Jurkat, Clone E6-1 (cell line): ENCODE data around the gene ACTN3. TPM values are rescaled to one million over a fixed set of nuclear protein-coding genes. Genes with fewer than 3 reads are reported as not detected.
"Not testable (repeated sequence)": the region's sequence is repeated elsewhere in the genome, so short reads cannot be mapped to it uniquely, and the experiment has no call there.

Experiments used
- DNase-seq: peaks from one replicate; pipeline ENCODE4 v3.0.0-alpha.2; 2011; ENCODE audit warnings: low read depth, low spot score
- H3K4me3 ChIP-seq: 2 replicates; pipeline ENCODE4 v1.5.1; 2011; ENCODE audit warnings: mild to moderate bottlenecking, low read length, control low read depth, moderate library complexity
- polyA plus RNA-seq: library from polyadenylated mRNA; unstranded; fragments of >200 nt; gene quantifications from one replicate; pipeline ENCODE4 v1.2.1, GENCODE V29; 2012; ENCODE audit warnings: missing spikeins; ENCODE audit not compliant: insufficient read length, insufficient read depth

Gene ACTN3
- not detected for polyA plus RNA-seq

- peak within 1 kb of the TSS; percentile 73 for H3K4me3 ChIP-seq
- no peak for DNase-seq
Observed at GRCh38 chr11:66546368-66546965, at the start of gene ACTN3. Gene ACTN3, plus strand, starts transcription at chr11:66546903. Its CDS starts 35 bp downstream, at chr11:66546938.

- DNase-seq = no peak
Observed at GRCh38 chr11:66497206-66497605, 49.5 kb upstream of the ACTN3 start.

GRCh38 chr11:66498506-66498905 is 48.2 kb upstream of the ACTN3 start:
- no peak for DNase-seq
- no peak overlapping the region for H3K4me3 ChIP-seq

More at GRCh38 chr11:66497206-66497605, 49.5 kb upstream of the ACTN3 start:
- no peak overlapping the region for H3K4me3 ChIP-seq

DNA sequence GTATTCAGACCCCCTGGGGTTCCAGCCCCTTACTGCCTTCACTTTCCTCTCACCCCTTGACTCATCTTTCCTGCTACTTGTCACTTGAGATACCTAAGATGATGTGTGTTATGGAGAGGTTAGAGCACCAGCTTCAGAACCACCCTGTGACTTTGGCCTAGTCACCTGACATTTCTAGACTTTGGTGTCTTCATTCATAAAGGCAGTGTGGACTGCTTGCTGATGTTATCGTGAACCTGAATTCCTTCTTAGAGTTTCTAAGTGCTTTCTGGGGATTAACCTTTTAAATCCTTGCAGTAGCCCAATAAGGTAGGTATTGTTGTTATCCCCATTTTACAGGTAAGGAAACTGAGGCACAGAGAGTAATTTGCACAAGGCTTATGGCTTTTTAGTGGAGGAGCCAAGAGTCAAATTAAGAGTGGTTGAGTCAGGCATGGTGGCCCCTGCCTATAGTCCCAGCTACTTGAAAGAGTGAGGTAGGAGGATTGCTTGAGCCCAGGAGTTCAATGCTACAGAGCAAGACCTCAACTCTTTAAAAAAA is 41.4 kb upstream of the ACTN3 start:
- H3K4me3 ChIP-seq = no peak overlapping the region
- no peak for DNase-seq

DNA sequence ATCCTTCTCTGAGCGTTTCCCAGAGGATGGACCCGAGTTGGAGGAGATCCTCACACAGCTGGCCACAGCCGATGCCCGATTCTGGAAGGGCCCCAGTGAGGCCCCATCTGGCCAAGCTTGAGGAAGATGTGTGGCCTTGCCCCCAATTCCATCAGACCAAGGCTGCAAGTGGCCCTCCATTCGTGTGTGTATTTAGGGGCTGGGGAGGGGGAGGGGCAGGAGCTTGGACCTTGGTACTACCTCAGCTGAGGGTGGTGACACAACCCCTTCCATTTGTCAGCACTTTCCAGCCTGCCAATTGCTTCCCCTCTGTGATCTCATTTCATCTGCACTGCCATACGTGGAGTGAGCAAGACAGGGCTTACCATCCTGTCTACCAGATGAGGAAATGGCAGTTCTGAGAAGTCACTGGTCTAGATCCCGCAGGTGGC is 37.6 kb upstream of the ACTN3 start:
- DNase-seq = no peak

DNA sequence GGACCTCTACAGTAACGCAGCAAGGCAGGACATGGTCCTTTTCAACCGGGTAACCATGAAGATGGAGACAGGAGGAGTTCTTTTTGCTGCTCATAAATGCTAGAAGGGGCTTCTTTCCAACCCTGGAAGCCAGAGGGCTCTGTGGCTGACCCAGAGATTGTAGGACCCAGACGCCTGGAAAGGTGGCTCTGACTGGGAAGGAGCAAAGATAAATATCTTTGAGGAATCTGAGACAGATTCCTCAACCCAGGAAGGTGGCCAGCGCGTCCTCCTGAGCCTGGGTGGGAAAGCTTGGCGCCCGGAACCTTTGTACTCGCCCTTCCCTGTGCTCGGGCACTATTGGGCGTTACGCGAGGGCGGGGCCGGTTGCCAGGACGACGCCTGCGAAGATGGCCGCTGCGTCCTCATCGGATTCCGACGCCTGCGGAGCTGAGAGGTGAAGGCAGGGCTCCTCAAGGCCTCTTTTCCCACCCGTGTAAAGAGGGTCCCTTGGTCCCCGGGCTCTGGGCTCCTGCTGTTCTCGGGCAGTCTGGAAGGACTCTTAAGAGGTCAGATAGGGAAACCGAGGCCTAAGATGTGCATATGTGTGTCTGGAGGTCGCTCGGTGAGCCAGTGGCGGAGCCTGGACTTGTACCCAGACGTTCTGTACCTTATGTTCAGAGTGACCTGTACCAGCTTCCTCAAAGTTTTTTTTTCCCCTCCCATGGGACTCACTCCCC is 36.3 kb upstream of the ACTN3 start, which contains the start of gene BBS1:
Gene BBS1 (plus strand): TSS at position 365 of the 719 bp plus-strand sequence. CDS start 25 bp downstream, at position 390.
- H3K4me3 ChIP-seq = peak within 1 kb of the TSS; percentile 95
- peak; percentile 57 for DNase-seq

More for the DNA sequence above, 37.6 kb upstream of the ACTN3 start:
- H3K4me3 ChIP-seq = no peak overlapping the region

GRCh38 chr11:66510990-66511339 is 35.7 kb upstream of the ACTN3 start:
- H3K4me3 ChIP-seq = peak overlapping the region; percentile 95
- no peak for DNase-seq

GRCh38 chr11:66523611-66524010 is 23.1 kb upstream of the ACTN3 start:
- H3K4me3 ChIP-seq = no peak overlapping the region
- DNase-seq = no peak

- H3K4me3 ChIP-seq = no peak overlapping the region
- no peak for DNase-seq
Observed at GRCh38 chr11:66524304-66525040, 22.2 kb upstream of the ACTN3 start.

DNA sequence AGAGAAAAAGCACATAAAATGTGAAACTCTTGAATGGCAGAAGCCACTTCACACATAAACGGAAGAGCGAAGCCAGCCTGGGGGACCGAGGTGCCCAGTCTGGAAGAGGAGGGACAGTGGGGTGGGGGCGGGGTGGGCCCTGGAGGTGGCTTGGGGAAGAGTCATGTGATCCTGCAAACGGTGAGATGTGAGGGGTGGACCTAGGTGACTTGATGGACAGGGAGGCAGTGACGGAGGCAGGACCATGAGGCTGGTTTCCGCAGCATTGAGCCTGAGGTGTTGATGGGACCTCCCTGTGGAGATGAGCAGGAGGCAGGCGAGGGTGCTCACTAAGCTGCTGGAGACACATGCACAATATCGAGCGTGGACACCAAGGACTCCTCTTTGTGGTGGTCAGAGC is 17.6 kb upstream of the ACTN3 start:
- no peak overlapping the region for H3K4me3 ChIP-seq
- DNase-seq = no peak

DNA sequence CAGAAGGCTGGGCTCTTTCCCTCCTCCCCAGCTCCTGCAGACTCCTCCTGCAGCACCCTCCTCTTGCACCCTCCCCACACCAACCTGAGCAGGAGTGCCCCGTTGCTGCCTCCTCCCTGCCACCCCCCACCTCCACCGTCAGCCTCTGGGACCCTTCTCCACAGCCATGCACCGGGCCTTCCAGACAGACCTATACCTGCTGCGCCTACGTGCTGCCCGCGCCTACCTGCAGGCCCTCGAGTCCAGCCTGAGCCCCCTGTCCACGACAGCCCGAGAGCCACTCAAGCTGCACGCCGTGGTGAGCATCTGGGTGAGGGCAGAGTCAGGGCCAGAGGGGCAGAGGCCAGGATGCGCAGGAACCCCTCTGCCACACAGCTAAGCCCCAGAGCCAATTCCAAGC is 17.0 kb upstream of the ACTN3 start:
- no peak overlapping the region for H3K4me3 ChIP-seq
- DNase-seq = no peak

GRCh38 chr11:66530927-66531709 is 15.6 kb upstream of the ACTN3 start:
- DNase-seq = no peak

DNA sequence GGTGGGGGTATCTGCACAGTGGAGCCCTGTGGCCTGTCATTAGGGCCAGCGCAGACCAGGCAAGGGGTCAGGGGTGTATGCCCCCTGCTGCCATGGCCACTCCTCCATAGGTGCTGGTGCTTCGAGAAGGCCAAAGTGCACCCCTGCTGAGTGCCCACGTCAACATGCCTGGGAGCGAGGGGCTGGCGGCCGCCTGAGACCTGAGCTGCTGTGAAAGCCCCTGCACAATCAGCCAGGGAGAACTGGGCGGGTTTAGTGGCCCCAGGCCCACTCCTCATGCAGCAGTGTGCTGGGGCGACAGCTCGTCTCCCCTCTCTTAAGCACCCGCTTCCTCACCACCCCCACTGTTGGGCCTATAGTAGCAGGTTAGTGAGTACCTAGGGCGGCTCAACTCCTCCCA is 14.9 kb upstream of the ACTN3 start:
- no peak for DNase-seq
- no peak overlapping the region for H3K4me3 ChIP-seq

More at GRCh38 chr11:66530927-66531709, 15.6 kb upstream of the ACTN3 start:
- H3K4me3 ChIP-seq = no peak overlapping the region

- DNase-seq = no peak
- no peak overlapping the region for H3K4me3 ChIP-seq
Observed at GRCh38 chr11:66532784-66533183, 13.9 kb upstream of the ACTN3 start.

DNA sequence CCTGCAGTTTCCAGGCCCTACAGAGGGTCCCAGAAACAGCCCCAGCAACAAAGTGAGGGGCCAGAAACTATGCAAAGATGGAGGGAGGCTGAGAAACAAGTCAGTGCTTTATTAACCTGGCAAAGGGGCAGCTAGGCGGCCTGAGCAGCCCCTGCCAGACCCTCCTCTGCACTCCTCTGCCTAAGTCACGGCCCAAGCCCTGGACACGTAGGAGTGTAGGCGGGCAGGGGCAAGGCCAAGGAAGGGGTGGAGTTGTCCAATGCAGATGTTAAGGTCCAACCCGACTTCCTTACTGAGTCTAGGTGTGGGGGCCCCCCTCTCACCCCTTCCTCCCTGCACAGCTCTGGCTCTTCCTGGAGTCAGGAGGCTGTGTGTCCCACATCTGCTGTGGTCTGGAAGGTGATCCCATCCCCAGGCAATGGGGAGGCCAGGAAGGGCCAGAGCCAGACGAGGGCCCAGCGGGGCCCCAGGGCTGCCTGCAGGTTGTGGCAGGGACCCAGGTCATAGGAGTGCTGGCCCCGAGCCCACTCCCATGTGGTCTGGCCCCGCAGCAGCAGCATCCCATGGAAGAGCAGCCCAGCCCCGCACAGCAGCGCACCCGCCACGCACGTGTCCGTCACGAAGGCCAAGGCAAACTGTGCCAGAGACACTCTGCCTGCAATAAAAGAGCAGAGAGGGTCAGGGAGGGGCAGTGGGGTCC is 7.4 kb upstream of the ACTN3 start:
- no peak for DNase-seq
- no peak overlapping the region for H3K4me3 ChIP-seq

DNA sequence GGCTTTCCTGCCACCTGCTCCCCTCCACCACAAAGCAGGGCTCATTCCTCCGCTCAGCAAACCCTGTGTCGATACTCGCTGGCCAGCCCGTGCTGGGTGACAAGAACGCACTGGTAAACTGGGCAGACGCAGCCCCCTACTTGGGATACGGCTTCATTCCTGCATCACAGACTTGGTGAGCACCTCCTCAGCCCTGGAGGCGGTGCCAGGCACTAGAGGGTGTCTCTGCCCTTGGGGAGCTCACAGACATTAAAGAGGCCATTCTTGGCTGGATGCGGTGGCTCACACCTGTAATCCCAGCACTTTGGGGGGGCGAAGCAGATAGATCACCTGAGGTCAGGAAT is 6.9 kb upstream of the ACTN3 start:
- H3K4me3 ChIP-seq = no peak overlapping the region
- DNase-seq = no peak

- not testable (repeated sequence) for DNase-seq, H3K4me3 ChIP-seq
Observed at GRCh38 chr11:66540598-66540997, 6.1 kb upstream of the ACTN3 start.

- no peak for DNase-seq
- no peak overlapping the region for H3K4me3 ChIP-seq
Observed at GRCh38 chr11:66541892-66542291, 4.8 kb upstream of the ACTN3 start.
